Activated CD8-positive, alpha-beta memory T cell treated with anti-CD3 and anti-CD28 coated beads for 24 hours (primary cell): Measurements from ENCODE around the gene LRCH1.

Experiments used
- DNase-seq: peaks from one replicate; pipeline ENCODE4 v3.0.0-alpha.2; 2020

The LRCH1 gene

GRCh38 chr13:46668302-46668720, 115.3 kb downstream of the LRCH1 start:
- no peak for DNase-seq

GRCh38 chr13:46668931-46669525, 116.1 kb downstream of the LRCH1 start:
- no peak for DNase-seq

GRCh38 chr13:46672338-46673090, 119.5 kb downstream of the LRCH1 start:
- DNase-seq, result no peak

- no peak for DNase-seq
These were observed 122.0 kb downstream of the LRCH1 start for GRCh38 chr13:46675016-46675415.

- DNase-seq, result no peak
These were observed 123.4 kb downstream of the LRCH1 start for GRCh38 chr13:46676378-46676725.

- no peak for DNase-seq
These were observed 126.6 kb downstream of the LRCH1 start for GRCh38 chr13:46679369-46680120.

GRCh38 chr13:46682015-46682414, 129.0 kb downstream of the LRCH1 start:
- DNase-seq, result no peak

- no peak for DNase-seq
These were observed 129.7 kb downstream of the LRCH1 start for GRCh38 chr13:46682707-46683106.

GRCh38 chr13:46683676-46684260, 130.8 kb downstream of the LRCH1 start:
- no peak for DNase-seq

GRCh38 chr13:46684287-46685001, 131.5 kb downstream of the LRCH1 start:
- DNase-seq, result no peak

GRCh38 chr13:46685006-46685730, 132.2 kb downstream of the LRCH1 start:
- DNase-seq, result no peak

- DNase-seq, result no peak
These were observed 133.2 kb downstream of the LRCH1 start for GRCh38 chr13:46686171-46686570.

GRCh38 chr13:46687810-46688209, 134.8 kb downstream of the LRCH1 start:
- DNase-seq, result no peak

GRCh38 chr13:46688306-46688705, 135.3 kb downstream of the LRCH1 start:
- DNase-seq, result no peak

GRCh38 chr13:46698014-46698413, 145.0 kb downstream of the LRCH1 start:
- no peak for DNase-seq

- no peak for DNase-seq
These were observed 146.0 kb downstream of the LRCH1 start for GRCh38 chr13:46698910-46699460.

- DNase-seq, result no peak
These were observed 159.6 kb downstream of the LRCH1 start for GRCh38 chr13:46712524-46712923.

- DNase-seq, result no peak
These were observed 162.4 kb downstream of the LRCH1 start for GRCh38 chr13:46715363-46715762.

- DNase-seq, result no peak
These were observed 163.9 kb downstream of the LRCH1 start for GRCh38 chr13:46716821-46717220.

GRCh38 chr13:46717275-46717674, 164.3 kb downstream of the LRCH1 start:
- DNase-seq, result no peak

- no peak for DNase-seq
These were observed 164.9 kb downstream of the LRCH1 start for GRCh38 chr13:46717856-46718255.

- no peak for DNase-seq
These were observed 167.2 kb downstream of the LRCH1 start for GRCh38 chr13:46720189-46720588.
